GM23248 (cell line): Measurements from ENCODE around the gene EMC8.

Source experiments
- EZH2 ChIP-seq: fragments of 200-600 bp; sonication (generic); IDR thresholded peaks from 2 replicates; pipeline ENCODE4 v1.6.1; 2018; ENCODE audit warnings: antibody characterized with exemption, mild to moderate bottlenecking; ENCODE audit not compliant: insufficient read depth, poor library complexity, severe bottlenecking
- EZH2phosphoT487 ChIP-seq: fragments of 200-600 bp; sonication (generic); IDR thresholded peaks from 2 replicates; pipeline ENCODE4 v1.6.1; 2018; ENCODE audit warnings: antibody characterized with exemption, moderate library complexity, mild to moderate bottlenecking, low read depth; ENCODE audit not compliant: insufficient read depth

GRCh38 chr16:85843471-85844168, 44.3 kb upstream of the EMC8 start:
- TF ChIP-seq EZH2, result no peak
- TF ChIP-seq EZH2phosphoT487, result no peak
